DND-41 (cell line): ENCODE measurements around the gene TTC23L.

Experiments used
- ATAC-seq: fragments of 200-7000 bp; cut with Tn5 transposase; 3 replicates; pipeline ENCODE4 v1.9.1; 2021; ENCODE audit warnings: low read depth; ENCODE audit not compliant: insufficient read depth
- DNase-seq: peaks from one replicate; pipeline ENCODE4 v3.0.0-alpha.2; 2020
- H2AFZ ChIP-seq: 2 replicates; pipeline ENCODE4 v1.6.0; 2012; ENCODE audit warnings: low read depth, low read length
- H3K27ac ChIP-seq: 2 replicates; pipeline ENCODE4 v1.5.1; 2012; ENCODE audit warnings: low read length, inconsistent platforms
- H3K27me3 ChIP-seq: fragments of 200-600 bp; sonication (generic); 2 replicates; pipeline ENCODE4 v1.6.0; 2012; ENCODE audit warnings: low read length, mild to moderate bottlenecking, inconsistent platforms; ENCODE audit not compliant: insufficient read depth, poor library complexity
- H3K36me3 ChIP-seq: 2 replicates; pipeline ENCODE4 v1.5.1; 2012; ENCODE audit warnings: low read length, inconsistent platforms; ENCODE audit not compliant: insufficient read depth
- H3K4me1 ChIP-seq: 2 replicates; pipeline ENCODE4 v1.5.1; 2012; ENCODE audit warnings: mild to moderate bottlenecking, low read length; ENCODE audit not compliant: insufficient read depth
- H3K4me2 ChIP-seq: 2 replicates; pipeline ENCODE4 v1.6.0; 2012; ENCODE audit warnings: mild to moderate bottlenecking, moderate library complexity, low read length, inconsistent platforms; ENCODE audit not compliant: insufficient read depth
- H3K4me3 ChIP-seq, 2 experiments: fragments of 200-600 bp in 1 of 2; shearing (Covaris generic) in 1 of 2; 2 replicates each; pipeline ENCODE4 v1.5.1; 2012 to 2016; ENCODE audit warnings: inconsistent platforms in 2 of 2, low read length in 2 of 2, mild to moderate bottlenecking in 2 of 2, low read depth in 1 of 2, moderate library complexity in 1 of 2
- H3K79me2 ChIP-seq: 2 replicates; pipeline ENCODE4 v1.6.0; 2012; ENCODE audit warnings: low read length, inconsistent platforms; ENCODE audit not compliant: insufficient read depth
- H3K9ac ChIP-seq: 2 replicates; pipeline ENCODE4 v1.6.0; 2012; ENCODE audit warnings: low read depth, mild to moderate bottlenecking, inconsistent platforms, low read length, moderate library complexity
- H3K9me3 ChIP-seq: 2 replicates; pipeline ENCODE4 v1.5.1; 2012; ENCODE audit warnings: low read length, moderate library complexity, mild to moderate bottlenecking, inconsistent platforms; ENCODE audit not compliant: insufficient read depth, severe bottlenecking
- H4K20me1 ChIP-seq: 2 replicates; pipeline ENCODE4 v1.6.0; 2012; ENCODE audit warnings: low read length; ENCODE audit not compliant: insufficient read depth
- CTCF ChIP-seq: IDR thresholded peaks from 2 replicates; pipeline ENCODE4 v1.5.1; 2012; ENCODE audit warnings: borderline replicate concordance, low read length, moderate library complexity, mild to moderate bottlenecking; ENCODE audit not compliant: poor library complexity, severe bottlenecking; ENCODE audit errors: extremely low read depth
- EZH2 ChIP-seq: IDR thresholded peaks from 3 replicates; pipeline ENCODE4 v1.6.1; 2012; ENCODE audit warnings: borderline replicate concordance, low read depth, mild to moderate bottlenecking, moderate library complexity, low read length, inconsistent platforms; ENCODE audit not compliant: severe bottlenecking

Gene TTC23L

GRCh38 chr5:34858790-34859189 lies 19.8 kb downstream of the TTC23L start:
- Histone ChIP-seq H3K4me1 (no peaks in the 10 kb centered on the region), H2AFZ (no peak overlapping the region), H3K9ac (no peak overlapping the region), H3K79me2 (no peaks in the 10 kb centered on the region), H3K4me3 (no peak overlapping the region), H3K4me2 (no peak overlapping the region), H3K36me3 (no peaks in the 10 kb centered on the region), H4K20me1 (no peaks in the 10 kb centered on the region), H3K27me3 (peaks cover 7% of the 10 kb centered on the region), H3K9me3 (no peaks in the 10 kb centered on the region), H3K27ac (no peak overlapping the region)
- ATAC-seq (no peak), DNase-seq (no peak)
- TF ChIP-seq EZH2 (no peak), CTCF (no peak)

GRCh38 chr5:34859253-34859652 lies 20.3 kb downstream of the TTC23L start:
- DNase-seq = no peak
- Histone ChIP-seq H3K27me3 (peaks cover 7% of the 10 kb centered on the region), H2AFZ (no peak overlapping the region), H3K4me1 (no peaks in the 10 kb centered on the region), H3K36me3 (no peaks in the 10 kb centered on the region), H3K79me2 (no peaks in the 10 kb centered on the region), H3K4me2 (no peak overlapping the region), H3K4me3 (no peak overlapping the region), H4K20me1 (no peaks in the 10 kb centered on the region), H3K9ac (no peak overlapping the region), H3K9me3 (no peaks in the 10 kb centered on the region), H3K27ac (no peak overlapping the region)
- no peak for ATAC-seq
- no peak for TF ChIP-seq EZH2
- no peak for TF ChIP-seq CTCF

GRCh38 chr5:34863946-34864345 lies 25.0 kb downstream of the TTC23L start:
- no peak overlapping the region for H3K9ac ChIP-seq
- H3K9me3 ChIP-seq = no peaks in the 10 kb centered on the region
- no peak for ATAC-seq
- no peak overlapping the region for H3K27ac ChIP-seq
- no peaks in the 10 kb centered on the region for H3K79me2 ChIP-seq
- no peaks in the 10 kb centered on the region for H3K36me3 ChIP-seq
- no peak overlapping the region for H3K4me2 ChIP-seq
- no peak overlapping the region for H2AFZ ChIP-seq
- TF ChIP-seq EZH2 = no peak
- TF ChIP-seq CTCF = no peak
- H4K20me1 ChIP-seq = no peaks in the 10 kb centered on the region
- no peaks in the 10 kb centered on the region for H3K4me1 ChIP-seq
- DNase-seq = no peak
- no peaks in the 10 kb centered on the region for H3K27me3 ChIP-seq
- H3K4me3 ChIP-seq = no peak overlapping the region

- H3K4me2 ChIP-seq = no peak overlapping the region
- no peak overlapping the region for H3K4me3 ChIP-seq
- no peaks in the 10 kb centered on the region for H3K79me2 ChIP-seq
- H2AFZ ChIP-seq = no peak overlapping the region
- DNase-seq (no peak), ATAC-seq (no peak)
- H3K36me3 ChIP-seq = no peaks in the 10 kb centered on the region
- no peaks in the 10 kb centered on the region for H4K20me1 ChIP-seq
- H3K27me3 ChIP-seq = no peaks in the 10 kb centered on the region
- H3K9me3 ChIP-seq = no peaks in the 10 kb centered on the region
- no peak overlapping the region for H3K9ac ChIP-seq
- TF ChIP-seq EZH2 (no peak), CTCF (no peak)
- H3K4me1 ChIP-seq = no peaks in the 10 kb centered on the region
- no peak overlapping the region for H3K27ac ChIP-seq
Observed at GRCh38 chr5:34865091-34865490, 26.1 kb downstream of the TTC23L start.
